ENCODE data around the gene GRIK3.

DNA sequence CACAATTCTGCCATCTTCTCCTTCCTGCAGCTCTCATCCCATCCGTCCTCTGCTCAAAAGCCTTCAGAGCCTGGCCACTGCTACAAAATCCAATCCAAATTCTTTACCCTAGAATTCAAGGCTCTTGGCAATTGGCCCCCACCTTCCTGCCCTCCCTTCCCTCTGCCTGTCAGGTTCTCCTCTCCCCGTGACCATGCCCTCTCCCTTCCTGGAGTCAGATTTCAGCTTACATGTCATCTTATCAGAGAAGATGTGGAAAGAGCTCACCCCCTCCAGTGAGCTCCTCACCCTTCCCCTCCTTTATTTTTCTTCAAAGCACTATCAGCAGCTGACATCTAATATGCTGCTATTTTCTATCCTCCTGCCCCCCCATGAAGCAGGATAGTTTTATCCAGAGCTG, 86.9 kb downstream of the GRIK3 start:
- TF ChIP-seq, protein P1, sequence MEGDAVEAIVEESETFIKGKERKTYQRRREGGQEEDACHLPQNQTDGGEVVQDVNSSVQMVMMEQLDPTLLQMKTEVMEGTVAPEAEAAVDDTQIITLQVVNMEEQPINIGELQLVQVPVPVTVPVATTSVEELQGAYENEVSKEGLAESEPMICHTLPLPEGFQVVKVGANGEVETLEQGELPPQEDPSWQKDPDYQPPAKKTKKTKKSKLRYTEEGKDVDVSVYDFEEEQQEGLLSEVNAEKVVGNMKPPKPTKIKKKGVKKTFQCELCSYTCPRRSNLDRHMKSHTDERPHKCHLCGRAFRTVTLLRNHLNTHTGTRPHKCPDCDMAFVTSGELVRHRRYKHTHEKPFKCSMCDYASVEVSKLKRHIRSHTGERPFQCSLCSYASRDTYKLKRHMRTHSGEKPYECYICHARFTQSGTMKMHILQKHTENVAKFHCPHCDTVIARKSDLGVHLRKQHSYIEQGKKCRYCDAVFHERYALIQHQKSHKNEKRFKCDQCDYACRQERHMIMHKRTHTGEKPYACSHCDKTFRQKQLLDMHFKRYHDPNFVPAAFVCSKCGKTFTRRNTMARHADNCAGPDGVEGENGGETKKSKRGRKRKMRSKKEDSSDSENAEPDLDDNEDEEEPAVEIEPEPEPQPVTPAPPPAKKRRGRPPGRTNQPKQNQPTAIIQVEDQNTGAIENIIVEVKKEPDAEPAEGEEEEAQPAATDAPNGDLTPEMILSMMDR (optimal IDR thresholded peaks at IDR 0.05 in 1 of 3, IDR thresholded peaks at IDR 0.05 in 1 of 3, conservative IDR thresholded peaks at IDR 0.05 in 1 of 3; ENCODE audit: extremely low read depth in 1 of 3, insufficient read depth in 2 of 3, low read length in 3 of 3), result no peak
- TF ChIP-seq EZH2 (IDR thresholded peaks at IDR 0.05; ENCODE audit: low read length), result no peak
